IMR-90 (cell line): ENCODE measurements around the gene TSSC4.

Source experiments
- CEBPB ChIP-seq: IDR thresholded peaks from 2 replicates; pipeline ENCODE4 v1.6.1; 2012; ENCODE audit warnings: low read depth, low read length, improper control_type of control experiment
- CTCF ChIP-seq: conservative IDR thresholded peaks from 2 replicates; pipeline ENCODE4 v1.5.1; 2012; ENCODE audit warnings: mild to moderate bottlenecking, low read depth, low read length, improper control_type of control experiment
- POLR2A ChIP-seq: IDR thresholded peaks from 2 replicates; pipeline ENCODE4 v1.6.1; 2012; ENCODE audit warnings: mild to moderate bottlenecking, low read depth, low read length
- RAD21 ChIP-seq: IDR thresholded peaks from 2 replicates; pipeline ENCODE4 v1.6.1; 2012; ENCODE audit warnings: low read length, improper control_type of control experiment
- RFX5 ChIP-seq: IDR thresholded peaks from 2 replicates; pipeline ENCODE4 v1.8.0; 2012; ENCODE audit warnings: low read depth, mild to moderate bottlenecking, low read length, moderate library complexity

- TF ChIP-seq POLR2A (no peak), CTCF (no peak), RFX5 (no peak), CEBPB (no peak), RAD21 (no peak)
Observed at GRCh38 chr11:2451336-2451735, 50.8 kb downstream of the TSSC4 start.
